Measurements from ENCODE around the gene FNDC3A.

GRCh38 chr13:49044836-49045235 is 69.1 kb downstream of the FNDC3A start:
- TF ChIP-seq EZH2 (IDR thresholded peaks at IDR 0.05; ENCODE audit: borderline replicate concordance) (no peak), EZH2phosphoT487 (IDR thresholded peaks at IDR 0.05; ENCODE audit: low read depth, severe bottlenecking, unreplicated experiment) (no peak)
- TF ChIP-seq, protein P1, sequence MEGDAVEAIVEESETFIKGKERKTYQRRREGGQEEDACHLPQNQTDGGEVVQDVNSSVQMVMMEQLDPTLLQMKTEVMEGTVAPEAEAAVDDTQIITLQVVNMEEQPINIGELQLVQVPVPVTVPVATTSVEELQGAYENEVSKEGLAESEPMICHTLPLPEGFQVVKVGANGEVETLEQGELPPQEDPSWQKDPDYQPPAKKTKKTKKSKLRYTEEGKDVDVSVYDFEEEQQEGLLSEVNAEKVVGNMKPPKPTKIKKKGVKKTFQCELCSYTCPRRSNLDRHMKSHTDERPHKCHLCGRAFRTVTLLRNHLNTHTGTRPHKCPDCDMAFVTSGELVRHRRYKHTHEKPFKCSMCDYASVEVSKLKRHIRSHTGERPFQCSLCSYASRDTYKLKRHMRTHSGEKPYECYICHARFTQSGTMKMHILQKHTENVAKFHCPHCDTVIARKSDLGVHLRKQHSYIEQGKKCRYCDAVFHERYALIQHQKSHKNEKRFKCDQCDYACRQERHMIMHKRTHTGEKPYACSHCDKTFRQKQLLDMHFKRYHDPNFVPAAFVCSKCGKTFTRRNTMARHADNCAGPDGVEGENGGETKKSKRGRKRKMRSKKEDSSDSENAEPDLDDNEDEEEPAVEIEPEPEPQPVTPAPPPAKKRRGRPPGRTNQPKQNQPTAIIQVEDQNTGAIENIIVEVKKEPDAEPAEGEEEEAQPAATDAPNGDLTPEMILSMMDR (IDR thresholded peaks at IDR 0.05; ENCODE audit: poor library complexity): no peak

Data from hepatocyte (in vitro differentiated cells).